HS-5 (cell line): ENCODE measurements around the gene FCGBP.
"Not testable (repeated sequence)": the region's sequence is repeated elsewhere in the genome, so short reads cannot be mapped to it uniquely, and the experiment has no call there.

ENCODE experiments used
- DNase-seq: peaks from one replicate; pipeline ENCODE4 v3.0.0-alpha.2; 2012; ENCODE audit warnings: low read depth

FCGBP gene

GRCh38 chr19:39917561-39918182 is 16.8 kb downstream of the FCGBP start:
- no peak for DNase-seq

GRCh38 chr19:39916851-39917396 is 17.5 kb downstream of the FCGBP start:
- no peak for DNase-seq

- no peak for DNase-seq
These were observed 18.2 kb downstream of the FCGBP start for GRCh38 chr19:39916236-39916635.

GRCh38 chr19:39915848-39916215 is 18.6 kb downstream of the FCGBP start:
- no peak for DNase-seq

- DNase-seq, result no peak
These were observed 19.2 kb downstream of the FCGBP start for GRCh38 chr19:39915101-39915847.

GRCh38 chr19:39913682-39914333 is 20.6 kb downstream of the FCGBP start:
- DNase-seq, result no peak

- no peak for DNase-seq
These were observed 25.6 kb downstream of the FCGBP start for GRCh38 chr19:39908803-39909202.

GRCh38 chr19:39906820-39907611 is 27.4 kb downstream of the FCGBP start:
- DNase-seq, result no peak

- DNase-seq, result no peak
These were observed 28.2 kb downstream of the FCGBP start for GRCh38 chr19:39906283-39906682.

- not testable (repeated sequence) for DNase-seq
These were observed 30.8 kb downstream of the FCGBP start for GRCh38 chr19:39903486-39904091.

GRCh38 chr19:39902326-39902725 is 32.1 kb downstream of the FCGBP start:
- not testable (repeated sequence) for DNase-seq

GRCh38 chr19:39901681-39902080 is 32.8 kb downstream of the FCGBP start:
- not testable (repeated sequence) for DNase-seq

- not testable (repeated sequence) for DNase-seq
These were observed 35.6 kb downstream of the FCGBP start for GRCh38 chr19:39898858-39899257.

- not testable (repeated sequence) for DNase-seq
These were observed 36.8 kb downstream of the FCGBP start for GRCh38 chr19:39897511-39898245.

- not testable (repeated sequence) for DNase-seq
These were observed 39.3 kb downstream of the FCGBP start for GRCh38 chr19:39895096-39895495.

GRCh38 chr19:39894236-39894606 is 40.2 kb downstream of the FCGBP start:
- not testable (repeated sequence) for DNase-seq

- not testable (repeated sequence) for DNase-seq
These were observed 40.8 kb downstream of the FCGBP start for GRCh38 chr19:39893366-39894235.

- DNase-seq, result not testable (repeated sequence)
These were observed 41.9 kb downstream of the FCGBP start for GRCh38 chr19:39892506-39892902.

- DNase-seq, result not testable (repeated sequence)
These were observed 42.6 kb downstream of the FCGBP start for GRCh38 chr19:39891660-39892505.
